ENCODE data around the gene CRP. TPM values are rescaled to one million over a fixed set of nuclear protein-coding genes. Genes with fewer than 3 reads are reported as not detected.

The CRP gene
- polyA plus RNA-seq, 2 of the 4 experiments (the other 2 are of a cell fraction): not detected

GRCh38 chr1:159743651-159744410 is 29.4 kb upstream of the CRP start:
- TF ChIP-seq MAFK (IDR thresholded peaks at IDR 0.05; ENCODE audit: partially characterized antibody) (no peak), POLR2AphosphoS2 (conservative IDR thresholded peaks at IDR 0.05; ENCODE audit: low read length) (no peak), ZFP36 (IDR thresholded peaks at IDR 0.05; ENCODE audit: borderline replicate concordance, partially characterized antibody) (no peak), REST (IDR thresholded peaks at IDR 0.05) (no peak), HES2 (IDR thresholded peaks at IDR 0.05) (no peak), GATA3 (IDR thresholded peaks at IDR 0.05; ENCODE audit: borderline replicate concordance) (no peak), KDM5A (IDR thresholded peaks at IDR 0.05) (no peak), ZSCAN20 (CRISPR knock-in tag; IDR thresholded peaks at IDR 0.05) (no peak), MYC (IDR thresholded peaks at IDR 0.05; ENCODE audit: borderline replicate concordance, low read length) (no peak), EHF (CRISPR knock-in tag; IDR thresholded peaks at IDR 0.05) (no peak), CHD4 (IDR thresholded peaks at IDR 0.05; ENCODE audit: borderline replicate concordance) (no peak), HOXB5 (CRISPR knock-in tag; IDR thresholded peaks at IDR 0.05) (no peak), HEYL (CRISPR knock-in tag; IDR thresholded peaks at IDR 0.05) (no peak), MAZ (IDR thresholded peaks at IDR 0.05; ENCODE audit: borderline replicate concordance, low read depth, low read length) (no peak), NFE2L2 (conservative IDR thresholded peaks at IDR 0.05; ENCODE audit: low read length) (no peak), NR3C1 (IDR thresholded peaks at IDR 0.05) (no peak)
- TF ChIP-seq, protein P1, sequence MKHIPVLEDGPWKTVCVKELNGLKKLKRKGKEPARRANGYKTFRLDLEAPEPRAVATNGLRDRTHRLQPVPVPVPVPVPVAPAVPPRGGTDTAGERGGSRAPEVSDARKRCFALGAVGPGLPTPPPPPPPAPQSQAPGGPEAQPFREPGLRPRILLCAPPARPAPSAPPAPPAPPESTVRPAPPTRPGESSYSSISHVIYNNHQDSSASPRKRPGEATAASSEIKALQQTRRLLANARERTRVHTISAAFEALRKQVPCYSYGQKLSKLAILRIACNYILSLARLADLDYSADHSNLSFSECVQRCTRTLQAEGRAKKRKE (CRISPR knock-in tag; IDR thresholded peaks at IDR 0.05; ENCODE audit: low read depth): no peak
- no peak overlapping the region for H3K4me2 ChIP-seq
- ChIA-PET POLR2A (no interaction called here), CTCF (interaction anchor here (0.7 kb wide), 1 partner anchor 546 kb away, joined by 4 read pairs; no protein-coding TSS in a partner anchor)
- DNase-seq (ENCODE audit: low read depth in 1 of 2, low spot score in 1 of 2) (no peak), FAIRE-seq (no peak), ATAC-seq (no peak)
- H3K27ac ChIP-seq: no peak overlapping the region
- 40% methylated on average over 5 of the region's 5 CpGs for WGBS (ENCODE audit: missing lambda C conversion rate)
- H3K4me3 ChIP-seq: no peak overlapping the region
- no peaks in the 10 kb centered on the region for H3K4me1 ChIP-seq
- H3K9me3 ChIP-seq: no peaks in the 10 kb centered on the region

DNA sequence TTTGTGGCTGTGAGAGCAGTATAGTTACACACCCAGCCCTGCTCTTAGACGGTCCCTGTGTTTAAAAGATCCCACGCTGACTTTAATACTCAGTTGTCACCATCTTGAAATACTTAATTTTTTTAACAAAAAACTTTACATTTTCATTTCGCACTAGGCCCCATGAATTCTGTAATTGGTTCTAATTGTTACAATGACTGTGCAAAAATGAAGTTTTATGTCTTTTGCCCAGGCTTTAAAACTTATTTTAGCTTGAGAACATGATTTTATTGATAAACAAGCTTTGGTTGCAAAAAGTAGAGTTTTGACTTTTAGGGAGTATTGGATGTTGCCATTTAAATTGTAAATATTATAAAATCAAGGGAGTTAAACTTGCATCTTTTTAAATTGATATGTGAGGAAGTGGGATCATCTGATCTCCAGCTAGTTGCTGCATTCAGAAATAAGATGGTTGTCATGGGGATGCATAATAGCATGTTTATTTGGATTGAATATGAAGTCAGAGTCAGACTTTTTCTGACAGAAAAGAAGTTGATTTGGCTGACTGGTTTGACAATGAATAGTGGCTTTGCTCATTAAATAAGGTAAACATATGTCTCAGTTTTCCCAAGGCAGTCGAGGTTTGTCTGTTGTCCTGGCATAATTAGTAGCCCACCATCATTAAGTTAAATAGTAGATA is 23.0 kb upstream of the CRP start:
- 50% methylated on average over 4 of the region's 4 CpGs for whole genome bisulfite sequencing (ENCODE audit: missing lambda C conversion rate)
- Histone ChIP-seq H3K27ac (no peak overlapping the region), H3K4me2 (no peak overlapping the region), H3K4me1 (no peaks in the 10 kb centered on the region), H3K9me3 (no peaks in the 10 kb centered on the region; the same call in 2 of the 3 replicates), H3K4me3 (no peak overlapping the region)
- no peak for ATAC-seq
- no peak for FAIRE-seq
- ChIA-PET CTCF (no interaction called here), POLR2A (no interaction called here)
- TF ChIP-seq ZFP36 (IDR thresholded peaks at IDR 0.05; ENCODE audit: borderline replicate concordance, partially characterized antibody): no peak
- TF ChIP-seq, protein P1 (CRISPR knock-in tag; IDR thresholded peaks at IDR 0.05; ENCODE audit: low read depth): no peak
- TF ChIP-seq CHD4 (IDR thresholded peaks at IDR 0.05; ENCODE audit: borderline replicate concordance): no peak
- TF ChIP-seq FOSL2 (IDR thresholded peaks at IDR 0.05): no peak
- no peak for TF ChIP-seq FOSL2 (CRISPR knock-in tag; IDR thresholded peaks at IDR 0.05)
- no peak for TF ChIP-seq FOSB (CRISPR knock-in tag; IDR thresholded peaks at IDR 0.05)
- TF ChIP-seq SMC3 (IDR thresholded peaks at IDR 0.05): no peak
- peak; percentile 71 for TF ChIP-seq NFE2L2 (conservative IDR thresholded peaks at IDR 0.05; ENCODE audit: low read length)
- TF ChIP-seq ESRRA (IDR thresholded peaks at IDR 0.05; ENCODE audit: borderline replicate concordance, low read length): no peak
- no peak for TF ChIP-seq HEYL (CRISPR knock-in tag; IDR thresholded peaks at IDR 0.05)
- peak; percentile 45 for TF ChIP-seq MAFK (IDR thresholded peaks at IDR 0.05; ENCODE audit: partially characterized antibody)
- no peak for TF ChIP-seq TFCP2L1 (CRISPR knock-in tag; IDR thresholded peaks at IDR 0.05)
- TF ChIP-seq, protein P2, sequence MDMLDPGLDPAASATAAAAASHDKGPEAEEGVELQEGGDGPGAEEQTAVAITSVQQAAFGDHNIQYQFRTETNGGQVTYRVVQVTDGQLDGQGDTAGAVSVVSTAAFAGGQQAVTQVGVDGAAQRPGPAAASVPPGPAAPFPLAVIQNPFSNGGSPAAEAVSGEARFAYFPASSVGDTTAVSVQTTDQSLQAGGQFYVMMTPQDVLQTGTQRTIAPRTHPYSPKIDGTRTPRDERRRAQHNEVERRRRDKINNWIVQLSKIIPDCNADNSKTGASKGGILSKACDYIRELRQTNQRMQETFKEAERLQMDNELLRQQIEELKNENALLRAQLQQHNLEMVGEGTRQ (IDR thresholded peaks at IDR 0.05): no peak
- TF ChIP-seq HOXA7 (CRISPR knock-in tag; IDR thresholded peaks at IDR 0.05): no peak
- no peak for TF ChIP-seq ELK1 (IDR thresholded peaks at IDR 0.05; ENCODE audit: low read depth, low read length)
- TF ChIP-seq MAZ (IDR thresholded peaks at IDR 0.05; ENCODE audit: borderline replicate concordance, low read depth, low read length): no peak
- no peak for DNase-seq (ENCODE audit: low read depth in 1 of 2, low spot score in 1 of 2)

Measured in A549 (cell line).